IPS DF 4.7 (cell line): ENCODE data around the gene KLF16.

ENCODE experiments used
- DNase-seq: peaks from one replicate; pipeline ENCODE4 v3.0.0-alpha.2; 2013; ENCODE audit warnings: low spot score; ENCODE audit errors: extremely low read depth

KLF16 gene

DNA sequence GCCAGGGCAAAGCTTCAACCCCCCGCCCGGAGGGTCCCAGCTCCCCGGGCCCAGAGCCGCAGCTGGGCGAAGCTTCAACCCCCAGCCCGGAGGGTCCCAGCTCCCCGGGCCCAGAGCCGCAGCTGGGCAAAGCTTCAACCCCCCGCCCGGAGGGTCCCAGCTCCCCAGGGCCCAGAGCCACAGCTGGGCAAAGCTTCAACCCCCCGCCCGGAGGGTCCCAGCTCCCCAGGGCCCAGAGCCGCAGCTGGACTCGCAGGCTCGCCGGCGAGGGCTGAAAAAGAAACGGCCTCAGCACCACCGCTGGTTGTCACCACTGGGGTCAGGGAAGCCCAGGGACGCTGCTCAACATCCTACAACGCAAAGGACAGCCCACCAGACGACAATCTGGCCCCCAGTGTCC lies 20.3 kb downstream of the KLF16 start:
- DNase-seq: no peak

GRCh38 chr19:1841209-1841924 lies 22.0 kb downstream of the KLF16 start:
- DNase-seq: no peak

GRCh38 chr19:1840541-1841115 lies 22.8 kb downstream of the KLF16 start:
- no peak for DNase-seq

DNA sequence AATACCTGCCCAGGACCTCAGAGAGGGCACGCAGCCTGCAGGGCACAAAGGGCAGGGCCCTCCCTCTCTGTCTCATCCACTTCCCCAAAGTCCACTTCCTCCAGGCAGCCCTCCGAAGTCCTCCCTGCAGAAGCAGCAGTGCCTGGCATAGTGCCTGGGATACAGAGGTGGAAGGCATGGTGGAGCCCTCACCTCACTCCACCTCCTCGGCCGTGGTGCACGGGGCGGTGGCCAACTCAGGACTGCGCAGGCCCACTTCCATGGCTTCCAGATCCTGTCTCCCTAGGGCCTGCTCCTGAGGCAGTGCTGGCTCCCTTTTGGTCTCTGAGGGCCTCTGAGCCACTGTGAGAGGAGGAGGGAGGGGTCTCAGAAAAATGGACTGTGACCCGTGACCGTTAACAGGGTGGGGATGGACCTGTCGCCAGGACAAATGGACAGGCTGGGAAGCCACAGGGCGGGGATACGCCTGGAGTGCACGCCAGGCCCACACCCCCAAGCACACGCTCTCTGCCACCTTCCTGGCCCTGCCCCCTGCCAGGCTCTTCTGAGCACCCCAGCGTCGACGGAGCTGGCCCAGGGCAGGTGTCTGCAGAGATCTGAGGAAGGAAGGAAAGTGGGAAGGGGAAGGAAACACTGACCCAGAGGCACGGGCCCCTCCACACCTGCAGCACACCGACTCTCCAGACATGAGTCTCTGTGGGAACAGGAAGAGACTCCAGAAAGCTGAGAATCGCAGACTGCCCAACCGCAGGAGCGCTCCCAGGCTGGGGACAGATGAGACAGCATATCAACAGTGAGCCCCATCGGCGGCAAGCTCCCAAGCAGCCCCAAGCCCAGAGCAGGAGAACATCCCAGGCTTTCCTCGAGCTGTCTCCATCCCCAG lies 23.5 kb downstream of the KLF16 start:
- DNase-seq: no peak

DNA sequence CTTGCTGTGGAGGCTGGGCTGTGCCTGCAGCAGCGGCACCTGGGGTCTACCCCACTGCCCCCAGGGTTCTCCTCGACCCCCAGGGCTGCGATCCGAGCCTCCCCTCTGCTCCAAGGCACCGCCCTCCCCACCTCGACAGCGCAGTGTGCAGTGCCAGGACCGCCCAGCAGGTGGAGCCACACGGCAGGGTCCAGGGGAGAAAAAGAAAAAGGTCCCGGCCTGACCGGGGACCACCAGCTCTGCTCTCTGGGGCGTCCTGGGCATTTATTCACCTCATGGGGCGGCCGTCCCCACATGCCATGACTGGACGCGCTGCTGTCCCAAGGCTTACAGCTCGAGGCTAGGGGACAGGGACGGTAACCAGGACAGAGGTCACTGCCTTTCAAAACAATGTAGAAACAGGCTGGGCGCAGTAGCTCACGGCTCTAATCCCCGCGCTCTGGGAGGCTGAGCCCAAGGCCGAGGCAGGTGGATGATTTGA lies 25.7 kb downstream of the KLF16 start:
- no peak for DNase-seq

GRCh38 chr19:1837222-1837565 lies 26.2 kb downstream of the KLF16 start:
- no peak for DNase-seq

DNA sequence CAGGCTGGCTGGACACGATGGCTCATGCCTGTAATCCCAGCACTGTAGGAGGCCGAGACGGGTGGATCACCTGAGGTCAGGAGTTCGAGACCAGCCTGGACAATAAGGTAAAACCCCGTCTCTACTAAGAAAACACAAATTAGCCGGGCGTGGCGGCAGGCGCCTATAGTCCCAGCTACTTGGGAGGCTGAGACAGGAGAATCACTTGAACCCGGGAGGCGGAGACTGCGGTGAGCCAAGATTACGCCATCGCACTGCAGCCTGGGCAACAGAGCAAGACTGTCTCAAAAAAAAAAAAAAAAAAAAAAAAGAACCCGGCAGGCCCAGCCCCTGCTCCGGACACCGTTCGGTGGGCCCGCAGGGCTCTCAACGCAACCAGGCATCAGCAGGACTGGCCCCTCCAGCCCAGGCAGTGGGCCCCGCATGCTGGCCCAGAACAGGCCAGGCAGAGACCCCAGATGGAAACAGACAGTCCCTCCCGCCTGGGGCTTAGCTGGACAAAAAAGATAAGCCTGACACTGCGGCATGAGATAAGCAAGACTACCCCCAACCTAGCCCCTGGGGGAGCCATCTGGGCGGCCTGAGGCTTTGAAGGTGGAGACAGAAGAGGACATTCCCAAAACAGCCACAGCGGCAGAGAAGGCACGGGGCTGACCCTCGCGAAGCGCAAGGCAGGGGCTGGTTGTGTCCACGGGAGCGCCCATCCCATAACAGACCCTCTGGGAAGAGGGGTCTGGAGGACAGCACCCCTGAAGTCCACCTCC lies 26.7 kb downstream of the KLF16 start:
- no peak for DNase-seq

DNA sequence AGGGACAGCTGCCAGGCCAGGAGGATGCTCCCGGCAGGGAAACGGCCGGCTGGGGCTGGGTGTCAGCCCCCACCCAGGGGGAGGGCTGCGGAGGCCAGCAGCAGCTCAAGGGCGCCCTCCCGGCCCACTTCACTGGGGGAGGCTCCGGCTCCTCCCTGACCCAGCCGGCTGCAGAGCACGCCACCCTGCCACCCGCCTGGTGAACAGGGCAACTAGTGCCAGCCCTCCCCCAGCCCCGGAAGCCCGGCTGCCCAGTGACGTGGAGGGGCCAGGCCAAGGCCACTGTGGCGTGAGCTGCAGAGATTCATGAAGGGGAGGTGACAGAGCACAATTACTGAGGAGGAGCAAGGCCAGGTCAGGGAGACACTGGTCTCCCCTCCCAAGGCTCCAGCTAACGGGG lies 29.8 kb downstream of the KLF16 start:
- no peak for DNase-seq

GRCh38 chr19:1832046-1832663 lies 31.2 kb downstream of the KLF16 start:
- DNase-seq: no peak

- no peak for DNase-seq
These were observed 32.4 kb downstream of the KLF16 start for GRCh38 chr19:1830978-1831377.

GRCh38 chr19:1830568-1830967 lies 32.8 kb downstream of the KLF16 start:
- no peak for DNase-seq

DNA sequence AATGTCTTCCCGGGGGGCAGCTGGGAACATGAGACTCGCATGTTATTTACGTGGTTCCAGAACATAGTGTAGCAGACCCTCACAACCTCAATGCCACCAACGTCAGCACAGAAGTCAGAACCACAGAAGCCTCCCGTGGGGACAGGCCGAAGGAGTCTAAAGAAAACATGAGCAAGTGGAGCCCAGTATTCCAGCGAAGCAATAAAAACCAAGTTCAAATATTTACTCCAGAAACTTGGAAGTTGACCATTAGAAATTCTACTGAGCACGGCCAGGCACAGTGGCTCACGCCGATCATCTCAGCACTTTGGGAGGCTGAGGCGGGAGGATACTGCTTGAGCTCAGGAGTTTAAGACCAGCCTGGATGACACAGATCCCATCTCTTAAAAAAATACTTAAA lies 33.4 kb downstream of the KLF16 start:
- DNase-seq: no peak

DNA sequence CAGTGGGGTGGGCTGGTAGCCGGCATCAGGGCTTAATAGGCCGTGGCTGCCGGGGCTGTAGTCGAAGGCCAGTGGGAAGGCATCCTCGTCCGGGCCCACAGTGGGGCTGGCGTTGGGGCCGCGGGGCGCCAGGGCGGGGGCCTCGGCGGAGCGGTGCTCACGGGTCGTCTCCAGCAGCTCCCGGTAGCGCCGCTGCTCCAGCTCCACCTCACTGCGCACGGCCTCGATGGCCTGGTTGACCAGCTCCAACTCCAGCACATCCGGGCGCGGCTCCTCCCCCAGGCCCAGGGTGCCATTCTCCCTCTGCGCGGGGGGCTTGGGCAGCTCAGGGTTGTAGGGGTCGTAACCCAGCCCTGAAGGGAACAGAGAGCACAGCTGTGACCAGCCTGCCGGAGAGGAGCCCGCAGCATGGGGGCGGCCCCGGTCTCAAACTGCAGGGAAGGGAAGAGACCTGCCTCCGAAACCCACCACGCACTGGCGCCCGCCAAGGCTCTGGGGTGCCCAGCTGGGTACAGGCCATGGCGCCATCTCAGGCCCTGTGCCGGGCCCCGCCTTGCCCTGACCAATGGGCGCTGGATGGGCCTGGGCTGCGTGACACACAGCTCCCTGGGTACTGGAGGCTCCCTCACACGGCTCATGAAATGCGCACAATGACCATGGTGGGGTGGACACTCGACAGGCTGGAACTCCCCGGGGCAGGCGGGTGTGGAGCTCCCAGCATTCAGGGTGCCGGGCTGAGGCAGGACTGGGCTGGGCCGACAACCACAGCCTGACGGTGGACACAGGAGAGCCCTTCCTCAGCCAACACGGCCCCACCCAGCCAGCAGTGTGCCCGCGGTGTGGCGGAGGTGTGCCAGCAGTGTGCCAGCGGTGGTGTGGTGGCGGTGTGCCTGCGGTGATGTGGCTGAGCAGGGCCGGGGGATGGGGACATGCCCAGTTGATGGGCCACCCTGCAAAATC lies 34.8 kb downstream of the KLF16 start:
- no peak for DNase-seq

GRCh38 chr19:1827566-1828278 lies 35.7 kb downstream of the KLF16 start:
- no peak for DNase-seq

DNA sequence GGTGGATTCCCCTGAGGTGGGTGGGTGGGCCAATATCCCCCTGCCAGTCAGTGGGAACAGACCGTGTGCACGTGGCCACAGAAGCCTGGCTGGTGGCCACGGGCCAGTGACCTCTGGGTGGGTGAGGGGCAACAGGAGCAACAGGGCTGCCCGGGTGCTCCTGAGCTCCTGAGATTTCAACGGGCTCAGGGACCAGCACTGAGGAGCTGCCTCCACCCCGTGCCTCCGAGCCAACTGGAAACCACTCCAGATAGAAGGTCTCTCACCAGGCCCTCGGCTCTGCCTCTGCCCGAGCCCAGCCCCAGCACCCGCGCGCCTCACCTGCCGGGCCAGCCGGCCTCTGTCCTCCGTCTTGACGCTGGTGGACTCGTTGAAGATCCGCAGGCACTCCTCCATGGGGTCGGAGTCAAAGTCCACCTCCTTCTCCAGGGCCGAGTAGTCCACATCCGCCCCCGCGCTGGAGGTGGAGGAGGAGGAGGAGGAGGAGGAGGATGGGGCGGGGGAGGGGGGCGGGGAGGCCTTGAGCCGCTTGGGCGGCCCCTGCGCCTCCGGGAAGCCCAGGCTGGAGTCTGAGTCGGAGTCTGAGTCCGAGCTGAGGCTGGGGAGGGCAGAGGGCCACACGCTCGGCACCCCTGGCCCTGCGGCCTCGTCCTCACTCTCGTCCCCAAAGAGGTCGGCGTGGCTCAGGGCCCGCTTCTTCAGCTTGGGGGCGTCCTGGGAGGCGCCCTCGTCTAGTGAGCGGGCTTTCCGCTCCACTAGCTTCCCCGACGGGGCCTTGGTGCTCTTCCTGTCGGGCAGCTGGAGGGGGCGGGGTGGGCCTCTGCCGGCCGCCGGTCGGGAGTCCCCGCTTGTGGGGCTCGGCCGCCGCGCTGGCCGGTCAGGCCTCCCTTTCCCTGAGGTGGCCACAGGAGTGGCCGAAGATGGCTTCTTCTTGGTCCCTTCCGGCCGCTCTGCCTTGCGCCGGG lies 36.5 kb downstream of the KLF16 start:
- no peak for DNase-seq

- DNase-seq: no peak
These were observed 37.3 kb downstream of the KLF16 start for GRCh38 chr19:1825909-1826556.

DNA sequence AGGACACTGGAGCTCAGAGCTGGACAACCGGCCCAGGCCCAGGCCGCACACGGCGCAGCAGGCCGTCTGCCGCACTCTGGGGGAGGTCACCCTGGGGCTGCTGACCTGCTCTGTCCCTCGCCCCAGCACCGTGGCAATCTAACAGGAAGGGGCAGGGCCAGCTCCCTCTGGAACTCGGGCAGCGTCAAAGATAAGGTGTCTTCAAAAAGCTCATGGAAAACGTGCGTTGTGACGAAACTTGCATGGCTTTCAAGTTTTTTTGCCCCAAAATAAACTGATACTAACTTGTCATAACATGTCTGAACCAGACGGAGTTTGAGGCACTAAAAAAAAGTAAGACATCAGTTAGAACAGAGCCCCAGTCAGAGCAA lies 39.1 kb downstream of the KLF16 start:
- no peak for DNase-seq
